Measurements from ENCODE around the gene WRAP73. TPM values are rescaled to one million over a fixed set of nuclear protein-coding genes. Genes with fewer than 3 reads are reported as not detected.

The WRAP73 gene
- total RNA-seq, 1 experiment from 2014 or later = 66.7 TPM

DNA sequence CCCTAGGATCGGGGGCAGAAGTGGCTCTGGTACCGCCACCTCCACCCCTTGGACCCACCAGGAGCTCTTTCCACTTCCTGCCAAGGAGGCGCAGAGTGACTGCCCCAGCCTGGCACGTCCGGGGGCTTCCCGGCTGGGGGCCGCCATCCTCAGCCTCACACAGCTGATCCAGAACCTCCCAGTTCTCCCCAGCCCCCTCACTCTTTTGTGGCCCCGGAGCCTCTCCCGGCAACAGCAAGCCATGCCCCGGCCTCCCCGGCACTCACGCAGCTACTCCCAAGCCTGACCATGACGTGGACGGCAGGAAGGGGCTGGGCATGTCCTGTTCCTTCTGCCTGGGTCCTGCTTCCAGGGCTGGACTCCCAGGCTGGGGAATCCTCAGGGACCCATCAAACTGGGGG lies 19.5 kb upstream of the WRAP73 start:
- DNase-seq (ENCODE audit: low spot score) = no peak

DNA sequence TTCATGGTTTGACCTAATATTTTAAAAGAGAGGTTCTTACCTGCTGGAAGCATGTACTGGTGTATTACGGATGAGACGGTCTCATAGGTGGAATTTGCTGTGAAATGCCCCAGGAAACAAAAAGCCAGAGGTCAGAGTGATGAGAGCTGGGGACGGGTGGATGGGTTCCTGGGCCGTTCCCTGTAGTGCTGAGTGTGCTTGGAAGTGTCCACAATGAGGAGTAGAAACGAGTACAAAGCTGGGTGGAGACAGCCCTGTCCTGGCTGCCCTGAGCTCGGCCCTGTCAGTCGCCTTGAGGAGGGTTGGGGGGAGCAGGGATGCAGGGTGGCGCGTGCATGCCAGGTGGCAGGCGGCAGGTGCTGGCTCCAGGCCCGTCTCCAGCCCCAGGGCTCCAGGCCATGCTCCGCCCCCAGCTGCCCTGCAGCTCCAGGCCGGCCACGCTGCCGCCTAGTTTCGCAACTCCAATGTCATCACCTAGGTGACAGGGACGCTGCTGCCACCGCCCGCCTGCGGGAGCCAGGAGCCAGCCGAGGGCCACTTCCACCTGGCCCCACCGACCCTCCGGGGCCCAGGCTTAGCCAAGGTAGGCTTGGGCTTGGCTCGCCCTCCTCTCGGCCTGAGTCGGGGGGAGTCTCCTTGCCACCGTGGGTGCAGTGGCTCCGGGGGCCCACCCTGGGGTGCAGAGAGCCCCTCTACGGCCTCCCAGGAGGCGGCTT lies 18.8 kb upstream of the WRAP73 start:
- peak; percentile 94 for DNase-seq (ENCODE audit: low spot score)

DNA sequence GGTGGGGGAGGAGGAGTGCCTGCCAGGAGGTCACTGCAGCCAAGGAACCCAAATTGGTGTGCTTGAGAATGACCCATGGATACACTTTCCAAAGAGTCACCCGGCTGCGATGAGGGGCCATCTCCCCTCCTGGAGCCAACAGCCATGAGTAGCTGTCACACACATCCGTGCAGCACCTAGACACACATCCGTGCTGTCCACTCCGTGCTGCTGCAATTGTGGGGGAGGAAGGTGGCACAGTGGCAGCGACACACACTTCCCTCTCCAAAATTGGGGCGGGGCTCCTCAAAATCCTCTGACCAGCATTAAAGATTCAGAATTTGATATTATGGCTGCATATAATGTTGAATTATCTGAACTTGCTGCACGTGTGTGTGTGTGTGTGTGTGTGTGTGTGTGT lies 18.2 kb upstream of the WRAP73 start:
- no peak for DNase-seq (ENCODE audit: low spot score)

DNA sequence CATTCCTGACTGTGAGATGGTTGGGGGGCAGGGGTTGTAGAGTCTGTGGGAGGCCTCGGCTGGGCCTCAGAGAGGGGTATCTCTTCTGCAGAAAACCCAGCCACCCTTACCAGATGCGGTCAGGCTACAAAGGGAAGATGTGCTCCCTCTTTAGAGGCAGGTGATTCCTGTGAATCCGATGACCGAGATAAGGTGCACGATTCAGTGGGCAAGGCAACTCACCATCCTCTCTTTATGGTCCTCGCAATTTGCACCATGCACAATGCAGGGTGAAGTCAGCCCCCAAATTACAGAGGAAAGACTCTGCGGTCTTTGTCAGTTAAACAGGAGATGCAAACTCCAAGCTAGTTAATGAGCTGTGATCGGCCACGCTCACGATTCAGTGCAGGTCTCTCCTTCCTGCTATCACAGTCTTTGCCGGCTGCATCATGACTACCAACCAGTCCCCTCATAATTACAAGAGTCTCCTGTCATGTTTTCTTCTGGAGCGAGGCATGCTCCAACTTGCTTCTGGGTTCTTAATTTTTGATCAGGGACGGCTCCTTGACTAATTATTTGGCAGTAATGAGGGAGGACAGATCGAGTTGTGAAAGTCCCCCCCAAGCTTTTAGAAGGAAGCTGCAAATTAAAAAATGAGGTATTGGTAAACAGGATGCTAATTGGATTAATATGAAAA lies 14.9 kb upstream of the WRAP73 start:
- no peak for DNase-seq (ENCODE audit: low spot score)

DNA sequence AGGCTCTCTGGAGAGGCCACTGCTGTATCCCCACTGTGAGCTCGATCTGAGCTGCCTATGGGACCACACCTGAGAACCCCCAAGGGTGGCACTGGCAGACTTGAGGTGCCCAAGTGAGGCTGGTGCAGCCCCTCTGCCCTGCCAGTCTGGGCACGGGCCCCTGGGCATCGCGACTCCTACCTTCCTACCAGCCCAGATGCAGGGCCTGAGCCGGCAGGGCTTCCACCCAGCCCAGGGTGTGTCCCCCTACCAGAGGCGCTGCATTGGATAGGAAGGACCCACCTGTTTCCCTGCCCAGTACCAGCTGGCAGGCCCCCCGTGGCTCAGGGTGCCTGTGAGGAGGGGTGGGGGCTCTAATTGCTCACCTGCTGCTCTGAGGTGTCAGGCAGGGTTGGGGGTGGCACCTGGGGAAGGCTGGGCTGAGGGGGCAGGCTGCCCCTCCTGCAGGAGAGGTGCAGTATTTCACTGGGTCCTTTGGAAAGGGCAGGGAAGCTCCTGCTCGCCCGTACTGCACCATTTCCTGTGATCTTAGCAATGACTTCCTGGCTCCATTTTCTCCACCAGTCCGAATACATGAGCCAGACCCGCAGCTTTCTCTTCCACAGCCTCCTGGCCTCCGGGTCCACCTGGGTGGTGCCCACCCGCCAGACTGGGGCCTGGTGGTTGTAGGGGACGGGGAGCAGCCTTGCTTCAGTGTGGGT lies 14.2 kb upstream of the WRAP73 start:
- DNase-seq (ENCODE audit: low spot score) = no peak

DNA sequence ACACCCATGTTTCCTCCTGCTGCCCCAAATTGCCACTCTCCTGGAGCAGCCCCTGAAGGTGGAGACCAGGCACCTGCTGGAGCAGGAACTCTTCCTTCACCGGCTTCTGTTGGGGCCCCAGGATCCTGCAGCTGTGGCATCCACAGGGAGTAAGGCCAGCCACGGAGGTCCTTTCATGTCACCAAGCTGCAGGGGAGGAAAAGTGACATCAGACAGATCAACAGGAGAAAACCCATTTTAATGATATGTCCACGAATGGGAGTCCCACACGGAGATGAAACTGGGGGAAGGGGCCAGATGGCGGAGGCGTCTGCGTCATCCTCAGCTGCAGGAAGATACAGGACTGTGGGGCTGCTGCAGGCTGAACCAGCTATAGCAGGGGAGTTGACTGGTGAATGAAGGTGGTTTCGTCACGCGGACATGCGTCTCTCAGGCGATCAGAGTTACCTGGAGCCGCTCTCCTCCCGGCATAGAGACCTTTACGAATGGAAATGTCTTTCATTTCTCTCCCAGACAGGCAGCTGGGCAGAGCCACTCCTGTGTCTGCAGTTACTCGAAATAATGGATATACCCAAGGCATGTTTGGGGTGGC lies 12.3 kb upstream of the WRAP73 start:
- no peak for DNase-seq (ENCODE audit: low spot score)

- DNase-seq (ENCODE audit: low spot score) = no peak
Observed at GRCh38 chr1:3661631-3662030, 11.7 kb upstream of the WRAP73 start.

GRCh38 chr1:3660704-3661103 lies 10.8 kb upstream of the WRAP73 start:
- DNase-seq (ENCODE audit: low spot score) = no peak

DNA sequence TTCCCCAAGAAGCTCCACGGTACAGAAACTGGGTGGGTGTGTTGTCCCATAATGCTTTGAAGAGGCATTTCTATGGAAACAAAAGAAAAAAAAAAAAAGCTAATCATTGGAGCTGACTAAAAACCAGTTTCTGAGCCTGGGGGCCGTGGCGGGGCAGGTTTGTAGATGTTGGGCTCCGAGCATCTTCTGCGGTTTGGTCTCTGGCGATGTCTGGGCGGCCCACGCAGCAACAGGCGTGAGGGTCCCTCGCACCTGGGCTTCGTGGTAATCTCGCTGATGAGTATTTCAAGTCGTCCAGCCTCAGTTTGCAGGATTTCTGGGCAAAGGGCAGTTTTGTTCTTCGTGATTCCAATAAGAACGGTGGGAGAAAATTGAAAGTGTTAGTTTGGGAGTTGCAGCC lies 9.2 kb upstream of the WRAP73 start:
- no peak for DNase-seq (ENCODE audit: low spot score)

DNA sequence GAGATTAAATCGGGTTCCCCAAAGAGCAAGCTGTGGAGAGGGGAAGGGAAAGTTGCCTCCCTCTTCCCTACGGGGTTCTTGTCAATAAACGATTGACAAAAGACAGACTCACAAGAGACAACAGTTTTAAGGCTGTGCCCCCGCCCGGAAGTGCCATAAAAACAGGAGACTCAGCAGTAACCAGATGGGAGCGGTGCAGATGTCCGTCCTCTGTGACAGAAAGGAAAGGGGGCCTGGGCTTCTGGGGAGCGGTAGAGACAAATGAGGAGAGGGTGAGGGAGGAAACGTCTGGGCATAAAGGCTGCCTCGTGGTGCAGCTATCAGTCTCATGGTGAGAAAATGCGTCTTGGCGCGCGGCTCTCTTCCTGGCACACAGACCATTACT lies 8.3 kb upstream of the WRAP73 start:
- DNase-seq (ENCODE audit: low spot score) = no peak

- DNase-seq (ENCODE audit: low spot score) = no peak
Observed at GRCh38 chr1:3657578-3658230, 7.8 kb upstream of the WRAP73 start.

GRCh38 chr1:3657096-3657475 lies 7.2 kb upstream of the WRAP73 start:
- no peak for DNase-seq (ENCODE audit: low spot score)

- DNase-seq (ENCODE audit: low spot score) = no peak
Observed at GRCh38 chr1:3656450-3657095, 6.7 kb upstream of the WRAP73 start.

DNA sequence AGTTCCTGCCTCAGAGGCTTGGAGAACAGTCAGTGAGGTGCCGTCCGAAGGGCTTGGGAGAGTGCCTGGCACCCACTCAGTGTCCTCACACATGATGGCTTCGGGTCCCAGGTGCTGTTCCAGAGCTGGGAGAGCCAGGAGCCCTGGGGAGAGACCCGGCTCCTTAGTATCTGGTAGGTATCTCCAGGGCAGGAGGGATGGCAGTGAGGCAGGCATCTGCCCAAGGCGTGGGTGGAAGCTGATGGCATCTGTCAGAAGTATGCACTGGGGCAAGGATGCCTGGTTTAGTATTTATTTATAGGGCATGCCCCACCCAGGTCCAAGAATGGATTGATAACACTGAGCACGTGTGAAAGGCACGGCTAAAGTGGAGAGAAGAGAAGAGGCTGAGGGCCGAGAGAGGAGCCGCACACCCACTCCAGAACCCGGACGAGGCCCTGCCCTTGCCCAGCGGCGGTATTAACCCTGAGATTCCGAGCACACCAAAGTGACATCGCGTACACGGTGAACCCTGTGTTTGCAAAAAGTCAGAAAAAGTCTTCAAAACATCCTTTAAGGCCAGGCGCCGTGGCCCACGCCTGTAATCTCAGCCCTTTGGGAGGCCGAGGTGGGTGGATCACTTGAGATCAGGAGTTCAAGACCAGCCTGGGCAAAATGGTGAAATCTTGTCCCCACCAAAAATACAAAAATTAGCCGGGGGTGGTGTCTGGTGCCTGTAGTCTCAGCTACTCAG lies 4.8 kb upstream of the WRAP73 start:
- no peak for DNase-seq (ENCODE audit: low spot score)

DNA sequence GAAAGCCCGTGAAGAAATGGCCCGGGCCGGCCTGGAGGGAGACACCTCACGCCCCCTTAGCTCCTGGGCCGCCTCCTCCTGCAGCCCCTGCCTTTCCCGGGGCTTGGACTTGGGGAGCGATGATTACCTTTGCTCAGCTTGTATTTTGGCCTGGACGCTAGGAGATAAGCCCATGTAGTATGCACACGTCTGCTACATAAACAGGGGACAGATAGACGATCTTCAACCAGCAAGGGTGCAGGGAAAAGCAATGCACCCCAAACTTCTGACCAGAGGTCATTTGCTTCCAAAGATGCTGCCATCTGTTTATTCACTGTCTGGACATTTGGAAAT lies 3.3 kb upstream of the WRAP73 start:
- no peak for DNase-seq (ENCODE audit: low spot score)

DNA sequence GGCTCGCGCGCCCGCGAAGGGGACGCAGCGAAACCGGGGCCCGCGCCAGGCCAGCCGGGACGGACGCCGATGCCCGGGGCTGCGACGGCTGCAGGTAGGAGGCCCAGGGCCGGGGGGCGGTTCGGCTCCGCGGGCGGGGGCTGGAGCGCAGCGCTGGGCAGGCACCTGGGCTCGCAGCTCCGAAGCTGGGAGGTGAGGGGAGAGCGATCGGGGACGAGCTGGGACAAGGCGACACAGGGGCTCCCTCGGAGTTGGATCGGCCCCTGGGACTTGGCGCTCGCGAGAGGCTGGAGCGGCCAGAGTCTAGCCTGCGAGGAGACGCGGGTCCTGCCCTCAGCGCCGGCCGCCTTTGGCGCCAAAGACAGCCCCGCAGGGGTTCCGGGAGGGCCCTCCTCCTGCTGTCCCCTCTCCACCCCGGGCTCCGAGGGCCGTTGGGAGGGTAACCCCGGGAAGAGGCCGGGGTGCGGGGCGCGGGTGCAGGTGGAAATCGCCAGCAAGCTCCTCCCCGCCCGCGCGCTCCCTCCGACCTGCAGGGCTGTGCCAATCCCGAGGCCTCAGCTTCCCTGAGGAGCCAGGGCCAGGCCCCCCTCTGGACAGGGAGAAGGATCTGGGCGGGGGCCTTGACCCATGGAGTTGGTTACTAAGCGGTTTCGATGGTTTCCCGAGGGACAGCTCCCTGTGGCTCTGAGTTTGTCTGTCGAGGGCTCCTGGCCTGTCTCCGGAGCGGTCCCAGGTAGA lies 2.8 kb upstream of the WRAP73 start:
- DNase-seq (ENCODE audit: low spot score) = peak; percentile 38

DNA sequence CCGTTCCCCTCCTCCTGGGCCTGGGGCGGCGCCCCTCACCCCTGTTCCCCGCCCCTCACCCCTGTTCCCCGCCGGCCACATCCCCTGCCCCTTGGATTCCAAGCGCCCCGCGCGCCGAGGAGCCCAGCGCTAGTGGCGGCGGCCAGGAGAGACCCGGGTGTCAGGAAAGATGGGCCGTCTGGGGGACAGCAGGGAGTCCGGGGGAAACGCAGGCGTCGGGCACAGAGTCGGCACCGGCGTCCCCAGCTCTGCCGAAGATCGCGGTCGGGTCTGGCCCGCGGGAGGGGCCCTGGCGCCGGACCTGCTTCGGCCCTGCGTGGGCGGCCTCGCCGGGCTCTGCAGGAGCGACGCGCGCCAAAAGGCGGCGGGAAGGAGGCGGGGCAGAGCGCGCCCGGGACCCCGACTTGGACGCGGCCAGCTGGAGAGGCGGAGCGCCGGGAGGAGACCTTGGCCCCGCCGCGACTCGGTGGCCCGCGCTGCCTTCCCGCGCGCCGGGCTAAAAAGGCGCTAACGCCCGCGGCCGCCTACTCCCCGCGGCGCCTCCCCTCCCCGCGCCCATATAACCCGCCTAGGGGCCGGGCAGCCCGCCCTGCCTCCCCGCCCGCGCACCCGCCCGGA lies 2.1 kb upstream of the WRAP73 start, which contains the start of gene TP73:
TP73 (plus strand) TSS at position 587 of the 618 bp plus-strand sequence. CDS start 29,850 bp downstream, outside the sequence.
- DNase-seq (ENCODE audit: low spot score) = peak; percentile 45

DNA sequence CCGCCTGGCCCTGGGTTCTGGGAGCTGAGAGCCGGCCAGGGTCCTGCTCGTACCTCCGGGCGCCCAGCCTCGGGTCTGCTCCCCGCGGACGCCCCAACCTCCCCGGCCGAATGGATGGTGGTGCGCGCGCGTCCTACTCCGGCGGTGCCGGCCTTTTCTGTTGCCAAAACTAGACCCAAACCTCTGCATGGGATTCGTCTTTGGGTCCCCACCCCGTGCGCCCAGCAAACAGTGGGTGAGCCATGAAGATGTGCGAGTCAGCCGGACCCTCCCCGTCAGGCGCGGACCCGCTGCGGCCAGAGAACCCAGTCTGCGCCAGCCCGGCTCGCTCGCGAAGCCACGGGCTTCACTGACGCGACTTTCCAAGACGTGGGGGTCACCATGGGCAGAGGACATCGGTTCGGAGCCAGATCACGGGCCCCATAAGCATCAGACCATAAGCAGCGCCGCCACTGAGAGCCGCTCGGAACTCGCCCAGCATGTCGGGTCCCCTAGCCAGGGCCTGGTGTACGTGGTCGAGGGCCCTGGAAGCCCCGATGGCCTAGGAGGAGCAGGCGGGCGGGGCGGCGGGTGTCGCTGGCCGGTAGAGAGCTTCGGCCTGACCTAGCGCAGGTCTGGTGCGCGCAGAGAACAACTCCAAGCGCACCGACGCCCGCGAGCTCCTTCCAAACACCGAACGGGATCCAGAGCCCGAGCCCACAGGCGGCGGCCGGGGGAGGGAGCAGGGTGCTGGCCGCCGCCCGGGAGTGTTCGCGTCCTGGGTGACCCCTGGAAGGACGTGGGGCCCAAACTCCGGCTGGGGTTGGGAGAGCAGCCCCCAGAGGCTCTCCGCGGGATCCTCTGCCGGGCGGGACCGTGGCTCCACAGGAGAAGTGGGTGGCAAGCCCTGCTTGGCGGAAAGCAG lies 1.4 kb upstream of the WRAP73 start:
- DNase-seq (ENCODE audit: low spot score) = no peak

Data from HT-29 (cell line).